K562 (cell line): Measurements from ENCODE around the gene LMX1B. TPM values are rescaled to one million over a fixed set of nuclear protein-coding genes. Genes with fewer than 3 reads are reported as not detected.

Source experiments
- ADNP ChIP-seq: fragments of 200-800 bp; sonication (Bioruptor generic); IDR thresholded peaks from 2 replicates; pipeline ENCODE4 v1.6.1; 2016; ENCODE audit warnings: missing genetic modification characterization, missing compliant biosample characterization
- CHCHD3 ChIP-seq: fragments of 250-450 bp; sonication (Bioruptor Pico); IDR thresholded peaks from 2 replicates; pipeline ENCODE4 v2.1.2; 2022; ENCODE audit warnings: mild to moderate bottlenecking
- E2F3 ChIP-seq: fragments of 250-450 bp; sonication (Bioruptor Pico); IDR thresholded peaks from 2 replicates; pipeline ENCODE4 v1.4.0; 2020; ENCODE audit warnings: mild to moderate bottlenecking
- E2F8 ChIP-seq: fragments of 450-650 bp; IDR thresholded peaks from 2 replicates; pipeline ENCODE4 v1.7.1; 2018; ENCODE audit warnings: mild to moderate bottlenecking, low read depth; ENCODE audit not compliant: partially characterized antibody
- ETV1 ChIP-seq: fragments of 450-650 bp; conservative IDR thresholded peaks from 2 replicates; pipeline ENCODE4 v1.6.1; 2016; ENCODE audit warnings: missing genetic modification characterization, control low read depth, low read depth, missing compliant biosample characterization
- LCOR ChIP-seq: sonication (generic); formaldehyde crosslinking; IDR thresholded peaks from 2 replicates; pipeline ENCODE4 v1.8.0; 2022; ENCODE audit warnings: mild to moderate bottlenecking, missing genetic modification reagents
- MTA3 ChIP-seq: fragments of 450-650 bp; formaldehyde crosslinking; IDR thresholded peaks from 2 replicates; pipeline ENCODE4 v1.6.1; 2017; ENCODE audit warnings: mild to moderate bottlenecking, borderline replicate concordance
- PHF8 ChIP-seq: fragments of 200-600 bp; sonication (generic); IDR thresholded peaks from 2 replicates; pipeline ENCODE4 v1.6.1; 2012; ENCODE audit warnings: mixed run types, mild to moderate bottlenecking, inconsistent platforms, low read length, moderate library complexity, borderline replicate concordance
- PKNOX1 ChIP-seq: fragments of 450-650 bp; IDR thresholded peaks from 2 replicates; pipeline ENCODE4 v1.6.1; 2016
- TCF7 ChIP-seq: sonication (generic); IDR thresholded peaks from 2 replicates; pipeline ENCODE4 v1.6.1; 2016; ENCODE audit warnings: antibody characterized with exemption, borderline replicate concordance
- TEAD1 ChIP-seq, 2 experiments: fragments of 450-650 bp in 1 of 2; sonication (generic) in 1 of 2; formaldehyde crosslinking; IDR thresholded peaks; 2 replicates each; pipeline versions ENCODE4 v1.4.0 to v1.8.0; 2020 to 2022; ENCODE audit warnings: mild to moderate bottlenecking in 2 of 2, missing genetic modification reagents in 1 of 2
- ZFPM2 ChIP-seq: fragments of 250-450 bp; sonication (Bioruptor Pico); IDR thresholded peaks from 2 replicates; pipeline ENCODE4 v1.5.1; 2022; ENCODE audit warnings: mild to moderate bottlenecking
- ZKSCAN1 ChIP-seq: fragments of 150-350 bp; IDR thresholded peaks from 2 replicates; pipeline ENCODE4 v1.6.1; 2016; ENCODE audit warnings: low read depth, low read length
- polyA plus RNA-seq, 8 experiments: library from polyadenylated mRNA; depleted of rRNA in 4 of 8; stranded (reverse) in 5 of 8; unstranded in 3 of 8; fragments of >200 nt; fragmentation: Nextera tagmentation in 2 of 8; fragmentation: Illumina TruSeq in 1 of 8; extraction: Ambion mirVana in 2 of 8; extraction: Trizol in 1 of 8; gene quantifications; 2 replicates each; pipeline versions ENCODE4 v1.2.1 to v1.2.3, GENCODE V29; 2011 to 2014; ENCODE audit warnings: inconsistent platforms in 1 of 8, missing spikeins in 1 of 8
- total RNA-seq, 7 experiments: library from RNA; depleted of rRNA in 6 of 7; stranded (reverse); fragments of >200 nt in 6 of 7; fragmentation: Illumina TruSeq in 2 of 7; extraction: Trizol in 2 of 7; gene quantifications; 2 replicates each; pipeline versions ENCODE4 v1.2.1 to v1.2.3, GENCODE V29; 2011 to 2021; ENCODE audit warnings: low replicate concordance in 1 of 7
- TF ChIP-seq, protein P1 (sequence below): sonication (generic); formaldehyde crosslinking; IDR thresholded peaks from 2 replicates; pipeline ENCODE4 v1.8.0; 2022; ENCODE audit warnings: missing genetic modification reagents, mild to moderate bottlenecking, moderate library complexity, borderline replicate concordance
- TF ChIP-seq, protein P2 (sequence below): IDR thresholded peaks from 2 replicates; pipeline ENCODE4 v1.6.1; 2011; ENCODE audit warnings: borderline replicate concordance, low read depth, mild to moderate bottlenecking, moderate library complexity, low read length; ENCODE audit not compliant: insufficient read depth, poor library complexity, severe bottlenecking
- TF ChIP-seq, protein P3 (sequence below): fragments of 450-650 bp; IDR thresholded peaks from 2 replicates; pipeline ENCODE4 v1.6.1; 2018; ENCODE audit not compliant: partially characterized antibody

Gene LMX1B
- total and polyA plus RNA-seq, 9 of the 15 experiments (the other 6 are each of a cell fraction or from before 2014, with no cell fraction given) = not detected

DNA sequence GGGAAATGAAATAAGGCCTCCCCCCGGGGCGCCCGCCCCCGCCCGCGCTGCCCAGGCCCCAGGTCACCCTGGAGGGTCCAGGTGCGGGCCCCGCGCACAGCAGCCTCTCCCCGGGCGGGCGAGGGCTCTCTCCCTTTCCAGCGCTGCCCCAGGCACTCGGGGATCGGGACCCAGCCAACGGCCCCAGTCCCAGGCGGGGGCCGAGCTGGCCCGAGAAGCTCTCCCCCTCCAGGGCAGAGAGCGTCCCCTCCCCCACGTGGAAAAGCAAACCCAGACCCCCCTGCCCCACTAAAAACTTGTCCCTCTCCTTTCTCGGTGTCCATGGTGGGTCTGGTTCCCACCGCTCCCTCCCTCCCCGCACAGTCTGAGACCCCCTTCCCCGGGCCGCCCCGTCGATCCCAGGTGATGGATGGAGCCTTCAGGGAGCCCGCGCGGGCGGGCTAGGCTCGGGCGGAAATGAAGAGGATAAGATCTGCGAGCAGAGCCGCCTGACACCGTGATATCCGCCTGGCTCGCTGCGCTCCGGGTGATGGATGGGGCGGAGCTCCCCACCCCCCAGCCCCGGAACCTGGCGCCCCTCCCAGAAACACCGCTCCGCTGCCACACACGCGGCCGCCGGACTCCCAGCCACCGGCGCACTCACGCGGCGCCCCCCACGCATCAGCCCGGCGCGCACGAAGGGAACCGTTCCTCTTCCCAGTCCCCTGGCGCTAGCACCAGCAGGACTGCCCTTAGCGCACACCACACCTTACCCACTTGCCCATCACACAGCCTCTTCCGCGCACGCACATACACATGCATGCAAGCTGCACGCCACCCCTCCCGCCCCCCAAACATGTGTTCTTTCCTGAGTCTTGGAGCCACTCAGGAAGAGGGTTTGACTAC lies 109.4 kb downstream of the LMX1B start (continued):
- TF ChIP-seq, protein P1, sequence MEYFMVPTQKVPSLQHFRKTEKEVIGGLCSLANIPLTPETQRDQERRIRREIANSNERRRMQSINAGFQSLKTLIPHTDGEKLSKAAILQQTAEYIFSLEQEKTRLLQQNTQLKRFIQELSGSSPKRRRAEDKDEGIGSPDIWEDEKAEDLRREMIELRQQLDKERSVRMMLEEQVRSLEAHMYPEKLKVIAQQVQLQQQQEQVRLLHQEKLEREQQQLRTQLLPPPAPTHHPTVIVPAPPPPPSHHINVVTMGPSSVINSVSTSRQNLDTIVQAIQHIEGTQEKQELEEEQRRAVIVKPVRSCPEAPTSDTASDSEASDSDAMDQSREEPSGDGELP = no peak
- TF ChIP-seq ZFPM2 (CRISPR knock-in tag) (no peak), ETV1 (peak; percentile 78), ADNP (tag) (no peak), LCOR (CRISPR knock-in tag) (no peak), PKNOX1 (peak; percentile 76), TEAD1 (CRISPR knock-in tag; IDR thresholded peaks at IDR 0.05) (no peak), CHCHD3 (CRISPR knock-in tag) (no peak), E2F8 (no peak), E2F3 (CRISPR knock-in tag) (no peak), ZKSCAN1 (no peak), PHF8 (no peak; the same call in 1 of the 2 replicates), TCF7 (no peak), MTA3 (no peak)
- TF ChIP-seq, protein P2, sequence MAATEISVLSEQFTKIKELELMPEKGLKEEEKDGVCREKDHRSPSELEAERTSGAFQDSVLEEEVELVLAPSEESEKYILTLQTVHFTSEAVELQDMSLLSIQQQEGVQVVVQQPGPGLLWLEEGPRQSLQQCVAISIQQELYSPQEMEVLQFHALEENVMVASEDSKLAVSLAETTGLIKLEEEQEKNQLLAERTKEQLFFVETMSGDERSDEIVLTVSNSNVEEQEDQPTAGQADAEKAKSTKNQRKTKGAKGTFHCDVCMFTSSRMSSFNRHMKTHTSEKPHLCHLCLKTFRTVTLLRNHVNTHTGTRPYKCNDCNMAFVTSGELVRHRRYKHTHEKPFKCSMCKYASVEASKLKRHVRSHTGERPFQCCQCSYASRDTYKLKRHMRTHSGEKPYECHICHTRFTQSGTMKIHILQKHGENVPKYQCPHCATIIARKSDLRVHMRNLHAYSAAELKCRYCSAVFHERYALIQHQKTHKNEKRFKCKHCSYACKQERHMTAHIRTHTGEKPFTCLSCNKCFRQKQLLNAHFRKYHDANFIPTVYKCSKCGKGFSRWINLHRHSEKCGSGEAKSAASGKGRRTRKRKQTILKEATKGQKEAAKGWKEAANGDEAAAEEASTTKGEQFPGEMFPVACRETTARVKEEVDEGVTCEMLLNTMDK = no peak
- TF ChIP-seq, protein P3, sequence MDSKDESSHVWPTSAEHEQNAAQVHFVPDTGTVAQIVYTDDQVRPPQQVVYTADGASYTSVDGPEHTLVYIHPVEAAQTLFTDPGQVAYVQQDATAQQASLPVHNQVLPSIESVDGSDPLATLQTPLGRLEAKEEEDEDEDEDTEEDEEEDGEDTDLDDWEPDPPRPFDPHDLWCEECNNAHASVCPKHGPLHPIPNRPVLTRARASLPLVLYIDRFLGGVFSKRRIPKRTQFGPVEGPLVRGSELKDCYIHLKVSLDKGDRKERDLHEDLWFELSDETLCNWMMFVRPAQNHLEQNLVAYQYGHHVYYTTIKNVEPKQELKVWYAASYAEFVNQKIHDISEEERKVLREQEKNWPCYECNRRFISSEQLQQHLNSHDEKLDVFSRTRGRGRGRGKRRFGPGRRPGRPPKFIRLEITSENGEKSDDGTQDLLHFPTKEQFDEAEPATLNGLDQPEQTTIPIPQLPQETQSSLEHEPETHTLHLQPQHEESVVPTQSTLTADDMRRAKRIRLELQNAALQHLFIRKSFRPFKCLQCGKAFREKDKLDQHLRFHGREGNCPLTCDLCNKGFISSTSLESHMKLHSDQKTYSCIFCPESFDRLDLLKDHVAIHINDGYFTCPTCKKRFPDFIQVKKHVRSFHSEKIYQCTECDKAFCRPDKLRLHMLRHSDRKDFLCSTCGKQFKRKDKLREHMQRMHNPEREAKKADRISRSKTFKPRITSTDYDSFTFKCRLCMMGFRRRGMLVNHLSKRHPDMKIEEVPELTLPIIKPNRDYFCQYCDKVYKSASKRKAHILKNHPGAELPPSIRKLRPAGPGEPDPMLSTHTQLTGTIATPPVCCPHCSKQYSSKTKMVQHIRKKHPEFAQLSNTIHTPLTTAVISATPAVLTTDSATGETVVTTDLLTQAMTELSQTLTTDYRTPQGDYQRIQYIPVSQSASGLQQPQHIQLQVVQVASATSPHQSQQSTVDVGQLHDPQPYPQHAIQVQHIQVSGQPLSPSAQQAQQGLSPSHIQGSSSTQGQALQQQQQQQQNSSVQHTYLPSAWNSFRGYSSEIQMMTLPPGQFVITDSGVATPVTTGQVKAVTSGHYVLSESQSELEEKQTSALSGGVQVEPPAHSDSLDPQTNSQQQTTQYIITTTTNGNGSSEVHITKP = no peak
